Activated naive CD8-positive, alpha-beta T cell treated with anti-CD3 and anti-CD28 coated beads, Interleukin-2, amount 50 U/mL, for 24 hours (primary cell): ENCODE data around the gene KLHDC7B.

Experiments
- ATAC-seq: fragments of 150-1000 bp; cut with Tn5 transposase; one replicate; pipeline ENCODE4 v1.10.0; 2021
- DNase-seq: peaks from one replicate; pipeline ENCODE4 v3.0.0; 2021
- H3K27ac Mint-ChIP-seq: one replicate; pipeline ENCODE4 v1.8.0; 2021; ENCODE audit warnings: mild to moderate bottlenecking, mixed read lengths
- H3K27me3 Mint-ChIP-seq: one replicate; pipeline ENCODE4 v1.8.0; 2021; ENCODE audit warnings: mixed read lengths
- H3K36me3 Mint-ChIP-seq: one replicate; pipeline ENCODE4 v1.8.0; 2021; ENCODE audit warnings: low read depth, mixed read lengths
- H3K4me1 Mint-ChIP-seq: one replicate; pipeline ENCODE4 v1.8.0; 2021; ENCODE audit warnings: mixed read lengths
- H3K4me3 Mint-ChIP-seq: one replicate; pipeline ENCODE4 v1.8.0; 2021; ENCODE audit warnings: mild to moderate bottlenecking, moderate library complexity, mixed read lengths
- H3K9me3 Mint-ChIP-seq: one replicate; pipeline ENCODE4 v1.8.0; 2021; ENCODE audit warnings: mixed read lengths

The KLHDC7B gene

DNA sequence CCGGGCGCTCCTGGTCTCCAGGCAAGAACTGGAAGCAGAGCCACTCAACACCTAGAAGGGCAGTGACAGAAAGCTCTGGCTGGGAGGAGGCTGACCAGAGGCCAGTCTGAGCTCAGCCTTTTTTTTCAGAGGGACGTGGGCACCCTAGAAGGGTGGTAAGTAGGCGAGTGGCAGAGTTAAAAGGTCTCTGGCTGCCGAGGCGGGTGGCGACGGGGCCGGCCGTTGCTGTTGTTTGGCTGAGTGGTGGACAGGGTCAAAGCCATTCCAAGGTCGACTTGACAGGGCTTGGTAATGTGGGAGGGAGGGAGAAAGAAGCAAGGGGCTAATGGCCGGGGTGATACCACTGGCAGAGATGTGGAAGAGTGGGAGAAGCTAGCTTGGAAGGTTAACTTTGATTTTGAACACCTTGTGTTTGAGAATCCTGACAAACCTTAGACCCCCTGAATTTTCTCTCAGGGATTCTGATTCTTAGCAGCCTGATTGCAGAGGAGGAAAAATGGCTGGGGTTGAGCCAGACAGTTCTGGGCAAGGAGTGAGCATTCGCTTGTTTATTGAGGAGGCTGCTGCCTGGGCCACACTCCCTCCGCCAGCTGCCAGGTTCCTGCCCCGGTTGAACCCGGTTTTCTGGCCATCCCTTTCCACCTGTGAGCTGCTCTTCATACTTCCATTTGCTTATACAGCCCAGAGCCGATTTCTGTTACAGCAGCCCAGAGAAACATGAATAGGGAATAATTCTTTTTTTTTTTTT, 17.9 kb downstream of the KLHDC7B start:
- no peaks in the 10 kb centered on the region for H3K9me3 Mint-ChIP-seq
- peaks cover 5% of the 10 kb centered on the region for H3K36me3 Mint-ChIP-seq
- H3K4me3 Mint-ChIP-seq: peak overlapping the region; percentile 85
- no peak overlapping the region for H3K27ac Mint-ChIP-seq
- H3K4me1 Mint-ChIP-seq: peaks cover 17% of the 10 kb centered on the region
- no peak for DNase-seq
- no peak for ATAC-seq
- H3K27me3 Mint-ChIP-seq: peaks cover 2% of the 10 kb centered on the region

DNA sequence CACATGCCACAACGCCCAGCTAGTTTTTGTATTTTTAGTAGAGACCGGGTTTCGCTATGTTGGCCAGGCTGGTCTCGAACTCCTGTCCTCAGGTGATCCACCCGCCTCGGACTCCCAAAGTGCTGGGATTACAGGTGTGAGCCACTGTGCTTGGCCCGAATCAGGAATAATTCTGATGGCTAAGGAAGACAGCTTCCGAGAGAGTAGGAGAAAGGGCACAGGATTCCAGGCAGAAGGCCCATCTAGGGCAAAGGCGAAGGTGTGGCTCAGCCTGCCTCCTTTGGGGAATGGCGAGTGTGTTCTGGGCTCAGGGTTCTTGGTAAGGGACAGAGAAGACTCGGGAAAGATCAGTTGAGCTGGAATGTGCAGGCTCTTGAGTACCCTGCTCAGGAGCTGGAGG, 18.6 kb downstream of the KLHDC7B start:
- Mint-ChIP-seq H3K27ac (no peak overlapping the region), H3K4me1 (peaks cover 17% of the 10 kb centered on the region), H3K4me3 (no peak overlapping the region), H3K36me3 (peaks cover 7% of the 10 kb centered on the region), H3K9me3 (no peaks in the 10 kb centered on the region), H3K27me3 (peaks cover 2% of the 10 kb centered on the region)
- DNase-seq (no peak), ATAC-seq (no peak)

DNA sequence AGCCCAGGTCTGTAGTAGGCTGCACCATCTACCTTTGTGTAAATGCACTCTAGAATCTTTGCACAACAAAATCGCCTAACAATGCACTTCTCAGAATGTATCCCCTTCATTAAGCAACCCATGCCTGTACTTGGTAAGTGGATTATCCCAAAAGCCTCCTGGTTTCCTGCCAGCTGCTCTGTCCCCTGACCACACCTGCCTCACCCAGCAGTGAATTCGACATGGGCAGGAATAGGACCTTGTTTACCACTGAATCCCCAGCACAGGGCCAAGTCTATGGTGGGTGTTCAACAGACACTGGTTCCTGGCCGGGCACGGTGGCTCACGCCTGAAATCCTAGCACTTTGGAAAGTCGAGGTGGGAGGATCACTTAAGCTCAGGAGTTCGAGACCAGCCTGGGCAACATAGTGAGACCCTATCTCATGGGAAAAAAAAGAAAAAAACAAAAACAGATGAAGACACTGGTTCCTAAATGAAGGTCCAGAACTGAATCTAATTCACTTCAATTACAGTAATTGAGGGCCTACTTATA, 22.1 kb downstream of the KLHDC7B start:
- Mint-ChIP-seq H3K27me3 (no peaks in the 10 kb centered on the region), H3K4me1 (peaks cover 8% of the 10 kb centered on the region), H3K9me3 (no peaks in the 10 kb centered on the region), H3K27ac (no peak overlapping the region), H3K36me3 (peaks cover 21% of the 10 kb centered on the region), H3K4me3 (no peak overlapping the region)
- DNase-seq (no peak), ATAC-seq (no peak)

DNA sequence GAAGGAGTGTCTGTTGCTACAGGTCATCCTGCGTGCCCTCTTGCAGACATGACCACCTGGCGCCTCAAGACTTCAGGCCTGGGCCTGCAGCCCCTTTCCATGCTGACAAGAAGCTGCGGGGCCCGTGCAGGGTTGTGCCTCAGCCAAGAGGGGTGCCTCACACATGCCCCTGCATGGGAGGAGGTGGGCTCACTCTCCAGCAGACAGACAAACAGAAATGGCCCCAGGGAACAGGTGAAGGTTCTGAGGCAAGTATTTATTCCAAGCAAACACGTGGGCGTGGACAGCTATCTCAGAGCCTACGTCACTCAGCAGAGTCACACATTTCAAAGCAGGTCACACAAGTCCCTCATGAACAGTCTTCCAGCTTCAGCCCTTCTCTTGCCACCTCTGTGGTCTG, 22.9 kb downstream of the KLHDC7B start:
- no peak for ATAC-seq
- DNase-seq: no peak
- Mint-ChIP-seq H3K27ac (no peak overlapping the region), H3K27me3 (no peaks in the 10 kb centered on the region), H3K4me1 (peaks cover under 1% of the 10 kb centered on the region), H3K36me3 (peaks cover 21% of the 10 kb centered on the region), H3K9me3 (no peaks in the 10 kb centered on the region), H3K4me3 (no peak overlapping the region)

DNA sequence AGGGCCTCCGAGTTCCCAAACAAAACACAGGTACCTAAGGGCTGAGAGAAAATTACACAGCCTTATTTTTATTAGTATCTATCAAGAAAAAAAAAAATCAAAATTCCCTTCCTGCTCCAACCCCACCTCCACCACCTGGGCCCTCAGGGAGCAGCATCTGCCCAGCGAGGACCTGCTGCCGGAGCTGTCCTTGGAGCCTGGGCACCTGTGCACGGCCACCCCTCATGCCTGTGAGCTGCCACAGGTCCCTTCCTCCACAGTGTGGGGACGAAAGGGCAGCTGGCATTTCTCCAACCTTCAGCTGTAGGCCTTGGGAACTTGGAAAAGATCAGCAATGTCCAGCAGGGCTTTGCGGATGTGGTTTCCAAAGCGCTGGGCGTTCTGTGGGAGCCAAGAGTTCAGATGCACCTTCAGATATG, 23.4 kb downstream of the KLHDC7B start:
- H3K27me3 Mint-ChIP-seq: no peaks in the 10 kb centered on the region
- no peak for ATAC-seq
- H3K4me1 Mint-ChIP-seq: no peaks in the 10 kb centered on the region
- H3K9me3 Mint-ChIP-seq: no peaks in the 10 kb centered on the region
- no peak for DNase-seq
- H3K27ac Mint-ChIP-seq: no peak overlapping the region
- H3K36me3 Mint-ChIP-seq: peaks cover 21% of the 10 kb centered on the region
- H3K4me3 Mint-ChIP-seq: no peak overlapping the region

DNA sequence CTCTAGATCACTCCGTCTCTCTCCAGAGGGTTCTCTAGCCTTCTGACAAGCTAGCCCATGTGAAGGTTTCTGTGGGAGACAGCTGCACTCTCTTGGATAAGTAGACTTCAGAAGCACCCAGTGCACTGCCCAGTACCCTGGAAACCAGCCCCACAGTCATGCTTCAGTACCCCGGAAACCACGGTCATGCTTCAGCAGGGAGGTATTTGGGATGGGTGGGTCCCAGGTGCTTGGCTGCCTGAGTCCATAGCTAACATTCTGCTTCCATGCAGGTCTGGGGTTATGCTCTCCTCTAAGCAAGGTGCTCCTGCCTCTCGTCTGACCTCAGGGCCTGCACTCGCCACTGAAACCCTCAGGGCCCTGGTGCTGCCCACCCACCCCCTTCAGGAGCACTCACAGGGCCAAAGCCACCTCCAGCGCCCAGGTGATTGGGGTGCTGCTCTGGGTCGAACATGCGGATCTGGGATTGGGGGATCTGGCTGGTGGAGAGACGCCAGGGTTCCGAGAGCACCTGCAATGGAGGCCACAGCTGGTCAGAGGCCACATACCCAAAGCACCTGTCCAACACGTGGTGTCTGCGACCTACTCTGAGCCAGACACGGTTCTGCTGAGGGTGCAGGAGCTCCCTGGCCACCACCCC, 24.3 kb downstream of the KLHDC7B start:
- Mint-ChIP-seq H3K36me3 (peaks cover 21% of the 10 kb centered on the region), H3K27ac (no peak overlapping the region), H3K27me3 (no peaks in the 10 kb centered on the region), H3K4me3 (no peak overlapping the region), H3K4me1 (no peaks in the 10 kb centered on the region), H3K9me3 (no peaks in the 10 kb centered on the region)
- DNase-seq (no peak), ATAC-seq (no peak)

DNA sequence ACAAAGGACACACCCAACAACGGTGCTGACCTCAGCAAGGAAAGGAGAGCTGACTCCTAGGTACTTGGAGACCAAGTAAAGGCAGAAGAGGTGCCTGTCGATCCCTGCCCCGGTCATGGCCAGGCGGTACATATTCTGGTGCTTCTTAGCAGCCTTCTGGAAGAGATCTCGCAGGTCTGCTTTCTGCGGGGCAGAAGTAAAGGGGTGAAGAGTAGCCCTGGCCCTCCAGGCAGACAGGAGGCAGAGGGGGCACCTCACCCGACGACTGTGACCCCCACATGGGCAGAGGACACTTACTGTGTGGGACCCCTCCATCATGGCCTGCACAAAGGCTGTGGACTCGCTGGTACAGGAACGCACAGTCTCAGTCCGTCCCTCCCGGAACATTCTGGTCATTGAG, 25.2 kb downstream of the KLHDC7B start:
- Mint-ChIP-seq H3K27me3 (no peaks in the 10 kb centered on the region), H3K4me3 (no peak overlapping the region), H3K36me3 (peaks cover 21% of the 10 kb centered on the region), H3K4me1 (no peaks in the 10 kb centered on the region), H3K27ac (no peak overlapping the region), H3K9me3 (no peaks in the 10 kb centered on the region)
- DNase-seq (no peak), ATAC-seq (no peak)

DNA sequence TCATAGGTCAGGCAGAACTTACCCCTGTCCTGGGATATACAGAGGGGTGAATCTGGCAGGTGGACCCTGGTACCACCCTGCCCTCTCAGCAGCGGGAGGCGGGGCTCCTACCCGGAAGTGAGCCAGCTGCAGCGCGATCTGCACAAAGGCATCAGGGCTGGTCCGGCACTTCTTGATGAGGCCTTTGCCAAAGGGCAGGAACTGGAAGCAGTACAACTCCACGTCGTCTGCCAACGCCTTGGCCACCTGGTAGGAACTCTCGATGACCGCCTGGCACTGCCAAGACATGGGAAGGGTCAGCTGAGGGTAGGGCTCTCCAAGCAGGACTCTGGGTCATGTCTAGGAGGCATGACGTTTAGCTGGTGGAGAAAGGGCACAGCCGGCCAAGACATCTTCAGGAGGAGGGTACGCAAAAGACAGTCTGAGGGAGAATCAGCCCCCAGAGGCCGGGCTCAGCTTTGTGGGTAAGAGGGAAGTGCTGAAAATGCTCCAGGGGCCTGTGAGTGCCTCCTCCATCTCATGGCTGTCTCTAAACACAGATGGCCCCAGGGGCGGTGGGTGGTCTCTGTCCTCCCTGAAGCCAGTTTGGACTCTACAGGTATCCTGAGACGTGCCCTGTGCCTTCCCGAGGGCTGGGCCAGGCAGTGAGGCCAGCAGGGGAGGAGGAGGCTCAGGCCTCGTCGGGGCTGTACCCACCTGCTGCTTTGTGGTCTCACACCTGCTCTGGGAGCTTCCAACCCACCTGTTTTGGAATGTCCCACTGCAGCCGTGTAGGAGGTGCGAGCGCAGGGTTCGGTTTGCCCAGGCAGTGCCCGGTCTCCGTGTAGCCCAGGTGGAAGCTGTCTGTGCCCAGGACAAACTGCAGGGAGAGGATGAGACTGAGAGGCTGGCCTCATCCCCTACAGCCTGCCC, 25.8 kb downstream of the KLHDC7B start:
- Mint-ChIP-seq H3K4me1 (no peaks in the 10 kb centered on the region), H3K4me3 (no peak overlapping the region), H3K36me3 (peaks cover 21% of the 10 kb centered on the region), H3K9me3 (no peaks in the 10 kb centered on the region), H3K27ac (no peak overlapping the region), H3K27me3 (no peaks in the 10 kb centered on the region)
- ATAC-seq (no peak), DNase-seq (no peak)

DNA sequence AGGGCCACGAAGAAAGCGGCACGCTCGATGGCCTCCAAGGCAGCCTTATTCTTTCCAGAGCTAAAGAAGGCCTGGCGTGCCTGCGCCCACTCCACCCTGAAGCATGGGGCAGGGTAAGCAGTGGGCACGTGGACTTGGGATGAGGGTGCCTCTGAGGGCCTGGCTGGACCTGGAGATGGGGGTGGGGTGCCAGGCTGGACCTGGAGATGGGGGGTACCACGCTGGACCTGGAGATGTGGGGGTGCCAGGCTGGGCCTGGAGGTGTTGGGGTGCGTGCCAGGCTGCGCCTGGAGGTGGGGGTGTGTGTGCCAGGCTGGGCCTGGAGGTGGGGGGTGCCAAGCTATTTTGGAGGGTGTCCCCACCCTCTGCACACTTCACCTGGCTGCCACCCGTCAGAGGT, 27.3 kb downstream of the KLHDC7B start:
- Mint-ChIP-seq H3K4me3 (no peak overlapping the region), H3K36me3 (peaks cover 17% of the 10 kb centered on the region)
- ATAC-seq: no peak

DNA sequence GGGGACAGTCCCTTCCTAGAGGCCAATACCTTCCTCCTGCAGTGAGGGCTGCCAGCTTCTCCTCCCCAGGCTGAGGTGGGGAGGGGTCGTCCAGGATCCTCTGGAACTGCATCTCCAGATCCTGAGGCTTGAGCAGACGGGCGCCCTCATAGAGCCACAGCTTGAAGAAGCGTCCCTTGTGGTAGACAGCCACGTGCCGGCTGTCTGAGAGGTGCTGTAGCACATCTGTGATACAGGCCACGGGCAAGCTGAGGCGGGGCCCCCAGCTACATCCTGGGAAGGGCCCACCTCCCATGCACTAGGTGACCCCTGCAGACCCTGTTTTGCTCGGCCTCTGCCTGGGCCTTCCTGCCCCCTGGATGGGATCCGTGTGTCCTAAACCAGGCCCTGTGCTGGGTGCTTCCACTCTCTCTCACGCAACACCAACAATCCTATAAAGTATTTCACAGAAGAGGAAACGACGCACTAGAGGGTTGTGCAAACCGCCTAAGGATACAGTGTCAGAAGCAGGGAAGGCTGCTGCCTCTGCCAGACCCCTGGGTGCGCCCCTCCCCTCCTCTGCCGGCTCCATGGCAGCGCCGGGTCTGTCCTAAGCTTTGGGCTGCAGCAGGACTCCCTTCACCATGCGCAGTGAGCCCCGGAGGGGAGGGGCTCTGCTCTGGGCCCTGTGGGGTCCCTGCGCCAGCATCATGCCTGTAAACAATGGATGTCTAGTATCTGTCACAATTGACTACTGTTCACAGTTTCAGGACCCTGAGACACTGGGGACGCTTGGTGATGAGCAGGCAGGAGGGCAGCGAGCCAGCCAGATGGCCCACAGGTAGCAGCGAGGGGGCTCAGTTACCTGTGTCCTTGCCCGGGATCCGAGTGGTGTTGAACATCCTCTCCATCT, 28.0 kb downstream of the KLHDC7B start:
- ATAC-seq (no peak), DNase-seq (no peak)
- H3K4me3 Mint-ChIP-seq: no peak overlapping the region
- H3K27ac Mint-ChIP-seq: no peak overlapping the region
- H3K27me3 Mint-ChIP-seq: no peaks in the 10 kb centered on the region
- H3K4me1 Mint-ChIP-seq: peaks cover 8% of the 10 kb centered on the region
- peaks cover 14% of the 10 kb centered on the region for H3K36me3 Mint-ChIP-seq
- no peaks in the 10 kb centered on the region for H3K9me3 Mint-ChIP-seq

More for the DNA sequence above, 27.3 kb downstream of the KLHDC7B start:
- no peak for DNase-seq
- H3K27me3 Mint-ChIP-seq: no peaks in the 10 kb centered on the region
- H3K9me3 Mint-ChIP-seq: no peaks in the 10 kb centered on the region
- peaks cover 4% of the 10 kb centered on the region for H3K4me1 Mint-ChIP-seq
- H3K27ac Mint-ChIP-seq: no peak overlapping the region

DNA sequence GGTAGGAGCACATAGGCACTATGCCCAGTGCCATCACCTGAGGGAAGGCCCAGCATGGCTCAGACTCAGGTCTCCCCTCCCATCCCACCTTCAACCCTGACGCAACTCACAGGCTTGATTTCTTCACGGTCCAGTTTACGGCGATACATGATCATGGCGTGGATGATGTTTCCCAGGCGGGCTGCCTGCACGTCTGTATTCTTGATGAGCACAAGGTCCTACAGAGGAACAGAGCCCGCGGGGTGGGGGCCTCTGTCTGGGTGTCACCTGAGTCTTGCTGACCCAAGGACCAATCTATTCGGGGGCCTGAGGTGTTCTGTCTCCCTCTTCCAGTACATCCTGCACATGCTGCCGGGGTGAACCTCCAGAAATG, 28.7 kb downstream of the KLHDC7B start:
- Mint-ChIP-seq H3K4me3 (no peak overlapping the region), H3K27ac (no peak overlapping the region), H3K4me1 (peaks cover 9% of the 10 kb centered on the region), H3K36me3 (peaks cover 13% of the 10 kb centered on the region), H3K27me3 (no peaks in the 10 kb centered on the region), H3K9me3 (no peaks in the 10 kb centered on the region)
- ATAC-seq (no peak), DNase-seq (no peak)

DNA sequence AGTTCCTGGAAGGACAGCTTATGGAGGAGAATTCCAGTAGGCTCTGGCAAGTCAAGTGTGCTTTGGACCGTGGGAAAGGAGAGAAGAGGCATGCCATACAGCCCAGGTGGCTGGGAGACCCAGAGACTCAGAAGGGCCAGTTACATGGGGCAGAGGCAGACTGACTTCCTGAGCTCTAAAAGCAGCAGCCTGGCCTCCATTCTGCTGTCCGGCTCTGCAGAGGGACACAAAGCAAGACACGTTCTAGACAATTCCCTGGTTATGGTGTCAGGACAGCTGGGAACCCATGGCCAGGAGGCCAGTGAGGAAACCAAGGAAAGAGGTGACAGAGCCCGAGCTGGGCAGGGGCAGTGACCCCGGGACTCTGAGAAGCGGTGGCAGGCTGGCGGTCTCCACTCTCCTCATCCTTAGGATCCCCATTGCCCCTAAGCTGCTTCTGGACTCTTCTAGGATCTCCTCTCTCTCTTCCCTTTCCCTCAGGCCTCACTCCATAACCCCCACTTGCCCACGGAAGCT, 29.8 kb downstream of the KLHDC7B start:
- no peak overlapping the region for H3K27ac Mint-ChIP-seq

DNA sequence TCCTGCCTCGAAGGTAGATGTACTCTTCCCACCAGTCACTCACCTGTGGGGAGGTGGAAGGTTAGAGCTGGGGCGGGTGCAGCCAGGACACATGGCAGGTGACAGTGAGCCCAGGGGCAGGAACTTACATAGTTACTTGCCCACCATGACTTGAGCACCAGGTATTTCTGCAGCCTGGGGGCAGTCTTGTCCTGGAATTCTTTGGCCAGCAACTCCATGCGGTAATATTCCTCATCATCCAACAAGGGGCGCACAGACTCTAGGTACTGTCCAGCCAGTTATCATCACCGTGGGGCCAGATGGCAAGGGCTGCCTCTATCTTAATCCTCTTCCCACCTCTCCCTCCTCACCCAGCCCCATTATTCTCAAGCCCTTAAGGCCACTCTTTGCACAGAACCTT, 30.4 kb downstream of the KLHDC7B start:
- no peak for DNase-seq
- no peak overlapping the region for H3K4me3 Mint-ChIP-seq
- H3K36me3 Mint-ChIP-seq: peaks cover 9% of the 10 kb centered on the region
- no peak overlapping the region for H3K27ac Mint-ChIP-seq
- no peak for ATAC-seq
- H3K27me3 Mint-ChIP-seq: no peaks in the 10 kb centered on the region
- no peaks in the 10 kb centered on the region for H3K9me3 Mint-ChIP-seq
- peaks cover 17% of the 10 kb centered on the region for H3K4me1 Mint-ChIP-seq

More for the DNA sequence above, 29.8 kb downstream of the KLHDC7B start:
- H3K9me3 Mint-ChIP-seq: no peaks in the 10 kb centered on the region
- ATAC-seq (no peak), DNase-seq (no peak)
- no peak overlapping the region for H3K4me3 Mint-ChIP-seq
- H3K27me3 Mint-ChIP-seq: no peaks in the 10 kb centered on the region
- peaks cover 14% of the 10 kb centered on the region for H3K4me1 Mint-ChIP-seq
- peaks cover 14% of the 10 kb centered on the region for H3K36me3 Mint-ChIP-seq
